ENCODE results near the gene LRRC71.

LRRC71 gene

GRCh38 chr1:156920233-156921052, at the start of gene LRRC71:
TSS of gene LRRC71 (plus strand) at chr1:156920632. CDS start at chr1:156920804, 172 bp downstream.
- peak; percentile 97 for DNase-seq (ENCODE audit: low spot score)

GRCh38 chr1:156873659-156874058, 46.8 kb upstream of the LRRC71 start:
- no peak for DNase-seq (ENCODE audit: low spot score)

- no peak for DNase-seq (ENCODE audit: low spot score)
Observed at GRCh38 chr1:156874142-156874541, 46.3 kb upstream of the LRRC71 start.

GRCh38 chr1:156874572-156875340, 45.7 kb upstream of the LRRC71 start:
- no peak for DNase-seq (ENCODE audit: low spot score)

- no peak for DNase-seq (ENCODE audit: low spot score)
Observed at GRCh38 chr1:156875341-156875615, 45.2 kb upstream of the LRRC71 start.

GRCh38 chr1:156876281-156876680, 44.2 kb upstream of the LRRC71 start:
- peak; percentile 59 for DNase-seq (ENCODE audit: low spot score)

GRCh38 chr1:156877433-156878170, 42.8 kb upstream of the LRRC71 start:
- no peak for DNase-seq (ENCODE audit: low spot score)

GRCh38 chr1:156879876-156880275, 40.6 kb upstream of the LRRC71 start:
- no peak for DNase-seq (ENCODE audit: low spot score)

GRCh38 chr1:156880473-156880872, 40.0 kb upstream of the LRRC71 start:
- no peak for DNase-seq (ENCODE audit: low spot score)

- DNase-seq (ENCODE audit: low spot score) = no peak
Observed at GRCh38 chr1:156881101-156881500, 39.3 kb upstream of the LRRC71 start.

GRCh38 chr1:156881663-156882062, 38.8 kb upstream of the LRRC71 start:
- no peak for DNase-seq (ENCODE audit: low spot score)

- no peak for DNase-seq (ENCODE audit: low spot score)
Observed at GRCh38 chr1:156882543-156882942, 37.9 kb upstream of the LRRC71 start.

- no peak for DNase-seq (ENCODE audit: low spot score)
Observed at GRCh38 chr1:156883919-156884318, 36.5 kb upstream of the LRRC71 start.

GRCh38 chr1:156884560-156885184, 35.8 kb upstream of the LRRC71 start:
- DNase-seq (ENCODE audit: low spot score) = no peak

- no peak for DNase-seq (ENCODE audit: low spot score)
Observed at GRCh38 chr1:156885314-156885713, 35.1 kb upstream of the LRRC71 start.

- no peak for DNase-seq (ENCODE audit: low spot score)
Observed at GRCh38 chr1:156885880-156886355, 34.5 kb upstream of the LRRC71 start.

GRCh38 chr1:156886583-156887281, 33.7 kb upstream of the LRRC71 start:
- DNase-seq (ENCODE audit: low spot score) = no peak

GRCh38 chr1:156887317-156887716, 33.1 kb upstream of the LRRC71 start:
- DNase-seq (ENCODE audit: low spot score) = no peak

GRCh38 chr1:156887734-156888133, 32.7 kb upstream of the LRRC71 start:
- no peak for DNase-seq (ENCODE audit: low spot score)

GRCh38 chr1:156889802-156890580, 30.4 kb upstream of the LRRC71 start:
- DNase-seq (ENCODE audit: low spot score) = peak; percentile 90

Measured in HuH-7 (cell line).